Posterior vena cava (tissue), 2 donors: ENCODE data around the gene PDZRN3. TPM values are rescaled to one million over a fixed set of nuclear protein-coding genes. Genes with fewer than 3 reads are reported as not detected.

Source experiments
- DNase-seq: peaks from one replicate; pipeline ENCODE4 v3.0.0-alpha.2; 2020; ENCODE audit warnings: low spot score
- intact Hi-C, 2 donors: fragments of 100-400 bp; cut with DNase I; formaldehyde crosslinking; loops; one replicate each; pipeline versions ENCODE4 v1.14.1 to v1.14.2; 2022 to 2023
- total RNA-seq, 2 donors: library from RNA; stranded (reverse); fragmentation: NEBNext Ultra II Directional; extraction: Animal tissue kit (Norgen Biotek cat#: 25700); gene quantifications; one replicate each; pipeline ENCODE4 v1.2.1, GENCODE V29; 2021
- donor health status: DM: yes; HTN: yes; CAD: no.
- donor health status: DM: yes; HTN: yes; CAD: no.

The PDZRN3 gene
- total RNA-seq, 2 donors from 2014 or later = 59.5 to 71.9 TPM

DNA sequence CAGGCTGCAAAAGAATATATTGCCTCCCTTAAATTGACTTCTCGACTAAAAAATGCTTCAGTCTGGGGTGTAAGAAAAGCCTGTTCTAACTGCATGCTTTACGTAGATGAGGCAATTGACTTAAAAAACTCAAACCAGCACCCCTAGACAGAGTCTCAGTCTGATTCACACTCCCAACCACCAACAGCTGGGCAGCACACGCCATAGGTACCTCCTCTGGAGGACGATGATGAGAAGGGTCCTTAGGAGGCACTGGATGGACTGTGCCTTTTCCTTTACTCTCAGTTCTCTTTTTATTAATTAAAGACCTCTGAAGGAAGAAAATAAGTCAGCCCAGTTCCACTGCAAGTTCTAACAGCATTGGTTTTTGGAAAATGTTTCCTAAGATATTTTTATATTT lies 175.0 kb downstream of the PDZRN3 start:
- intact Hi-C loops = no loop called here
- DNase-seq = no peak

DNA sequence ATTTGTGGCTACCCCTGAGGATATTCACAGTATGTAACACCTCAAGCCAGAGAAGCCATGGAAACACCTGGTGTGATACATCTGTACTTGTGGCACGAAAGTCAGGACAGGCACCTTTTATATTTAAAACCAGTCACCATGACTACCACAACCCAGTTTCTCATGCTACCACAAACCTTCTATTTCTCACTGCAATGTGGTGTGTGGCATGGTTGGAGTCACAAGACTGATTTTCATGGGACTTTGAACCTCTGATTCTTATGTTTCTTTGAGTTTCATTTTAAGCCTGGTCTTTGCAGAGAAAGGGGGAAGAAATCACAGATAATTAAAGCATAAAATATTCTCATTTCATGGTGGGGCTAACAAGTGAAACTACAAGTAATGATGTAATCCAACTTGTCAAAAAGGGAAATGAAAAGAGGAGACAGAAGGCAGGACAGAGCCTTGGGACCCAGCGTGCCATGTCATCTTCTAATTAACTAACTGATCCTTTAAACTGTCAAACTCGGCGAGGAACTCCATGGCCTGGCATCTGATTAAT lies 175.9 kb downstream of the PDZRN3 start:
- intact Hi-C loops = no loop called here
- no peak for DNase-seq

DNA sequence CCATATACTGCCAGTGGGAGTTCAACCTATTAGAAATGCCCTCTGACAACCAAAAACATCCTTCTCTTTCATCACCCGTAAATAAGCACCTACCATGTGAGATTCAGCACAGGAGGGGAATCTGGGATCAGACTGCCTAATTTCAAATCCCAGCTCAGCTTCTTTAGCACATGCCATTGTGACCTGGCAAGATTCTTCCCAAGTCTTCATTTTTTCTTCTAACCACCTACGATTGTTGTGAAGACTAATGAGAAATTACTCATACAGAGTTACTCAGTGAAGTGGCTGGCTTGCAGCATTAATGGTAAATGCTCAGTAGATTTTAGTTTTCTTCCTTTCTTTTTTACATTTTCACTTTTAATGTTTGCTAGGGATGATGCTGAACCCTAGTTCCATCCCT lies 176.7 kb downstream of the PDZRN3 start:
- intact Hi-C loops = no loop called here
- no peak for DNase-seq

DNA sequence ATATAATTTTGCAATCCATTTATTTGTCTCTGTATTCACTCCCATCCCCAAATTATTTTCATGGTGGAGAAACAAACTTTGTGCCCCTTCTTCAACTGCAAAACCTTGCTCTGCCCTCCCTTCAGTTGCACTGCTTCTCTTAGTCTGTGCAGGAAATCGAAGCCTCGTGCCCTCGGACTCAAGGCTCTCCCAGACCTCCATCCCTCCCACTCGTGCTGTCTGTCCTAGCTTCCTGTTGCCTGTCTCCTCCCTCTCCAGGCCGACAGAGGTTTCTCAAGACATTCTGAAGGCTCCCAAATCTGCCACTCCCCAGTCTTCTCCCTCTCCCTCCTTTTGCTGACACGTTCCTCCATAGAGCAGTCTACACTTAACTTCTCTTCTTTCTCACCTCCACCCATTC lies 177.6 kb downstream of the PDZRN3 start:
- intact Hi-C loops = no loop called here
- no peak for DNase-seq

DNA sequence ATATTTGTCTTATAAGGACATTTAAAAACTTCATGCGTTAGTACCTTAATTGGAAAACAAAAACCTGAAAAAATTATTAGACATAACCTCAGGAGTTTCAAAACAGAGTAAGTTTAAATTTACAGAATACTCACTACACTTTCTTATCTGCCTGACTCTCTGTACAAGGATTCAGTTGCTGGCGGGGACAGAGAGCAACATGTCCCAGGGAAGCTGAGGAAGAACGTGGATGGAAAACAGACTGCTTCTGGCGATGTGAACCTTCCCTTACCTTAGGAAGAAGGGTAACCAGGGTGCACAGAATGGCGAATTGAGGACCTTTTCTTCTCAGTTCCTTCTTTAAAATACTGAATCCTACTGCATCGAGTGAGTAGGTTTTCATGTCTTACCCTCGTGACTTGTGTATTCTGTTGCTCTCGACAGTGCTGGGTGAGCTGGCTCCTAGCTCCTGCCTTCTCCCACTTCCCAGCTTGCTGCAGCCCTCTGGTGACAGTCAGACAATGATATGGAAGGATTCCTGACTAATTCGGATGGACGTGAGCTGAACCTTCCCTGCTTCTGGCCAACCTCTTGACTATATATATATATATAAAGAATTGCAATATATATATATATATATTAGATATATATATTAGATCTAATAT lies 178.2 kb downstream of the PDZRN3 start:
- DNase-seq = no peak
- intact Hi-C loops = no loop called here

DNA sequence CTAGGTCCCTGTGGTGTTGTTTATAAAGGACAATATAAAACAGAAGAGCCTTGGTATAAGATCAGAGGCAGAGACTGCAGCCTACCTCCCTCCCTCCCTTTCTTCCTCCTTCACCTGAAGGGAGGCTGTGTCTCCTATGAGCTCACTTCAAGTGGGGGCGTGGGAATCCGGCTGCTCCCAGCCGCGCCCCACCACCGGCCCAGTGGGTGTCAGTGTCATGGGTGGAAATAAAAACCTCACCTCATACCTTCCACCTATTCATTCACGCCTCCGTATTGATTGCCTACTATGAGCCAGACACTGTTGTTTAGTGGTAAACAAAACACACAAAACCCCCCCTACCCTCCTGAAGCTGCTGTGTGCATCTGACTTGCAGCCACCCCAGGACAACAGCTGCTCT lies 181.9 kb downstream of the PDZRN3 start:
- intact Hi-C loops = loop anchor here in 1 of 2 donors (5.0 kb wide), 1 partner anchor 1949 kb away; no protein-coding TSS in a partner anchor

DNA sequence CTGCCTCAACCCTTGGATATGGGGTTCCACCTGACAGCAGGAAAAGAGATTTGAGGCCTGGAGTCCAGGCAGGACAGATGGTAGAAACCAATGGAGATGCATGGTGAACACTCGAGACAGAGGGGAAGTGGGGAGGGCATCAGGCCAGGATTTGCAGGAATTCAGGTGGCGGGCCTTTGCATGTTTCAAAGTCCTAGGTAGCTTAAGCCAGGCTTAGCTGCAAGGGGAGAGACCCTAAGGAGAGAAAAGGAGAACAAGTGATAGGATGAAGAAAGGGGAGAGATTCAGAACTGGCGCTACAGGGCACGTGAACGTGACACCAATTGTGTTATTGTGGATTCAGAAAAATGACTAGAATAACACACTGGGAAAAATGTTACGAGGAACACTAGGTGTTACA lies 182.6 kb downstream of the PDZRN3 start:
- intact Hi-C loops = loop anchor here in 1 of 2 donors (5.0 kb wide), 1 partner anchor 1950 kb away; no protein-coding TSS in a partner anchor
- no peak for DNase-seq

More for the DNA sequence above, 181.9 kb downstream of the PDZRN3 start:
- DNase-seq = no peak

DNA sequence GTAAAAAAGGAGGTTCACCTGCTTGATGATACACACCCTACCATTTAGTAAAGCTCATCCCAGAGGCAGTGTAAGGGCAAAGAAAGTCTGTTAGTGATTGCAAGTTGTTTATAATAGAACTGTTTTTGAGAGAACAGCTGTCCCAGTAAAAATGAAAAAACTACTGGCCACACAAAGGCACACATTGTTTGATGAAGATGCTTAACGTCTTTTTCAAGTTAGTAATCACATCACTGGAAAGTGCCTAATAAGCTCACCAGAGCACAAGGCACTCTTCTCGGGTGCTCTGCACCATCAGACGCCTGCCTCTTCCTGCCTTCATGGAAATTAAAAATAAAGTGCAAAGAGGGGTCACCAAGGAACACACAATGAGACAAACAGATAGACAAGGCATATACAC lies 186.9 kb downstream of the PDZRN3 start:
- intact Hi-C loops = loop anchor here in 1 of 2 donors (5.0 kb wide), 1 partner anchor 1396 kb away; no protein-coding TSS in a partner anchor
- DNase-seq = no peak

DNA sequence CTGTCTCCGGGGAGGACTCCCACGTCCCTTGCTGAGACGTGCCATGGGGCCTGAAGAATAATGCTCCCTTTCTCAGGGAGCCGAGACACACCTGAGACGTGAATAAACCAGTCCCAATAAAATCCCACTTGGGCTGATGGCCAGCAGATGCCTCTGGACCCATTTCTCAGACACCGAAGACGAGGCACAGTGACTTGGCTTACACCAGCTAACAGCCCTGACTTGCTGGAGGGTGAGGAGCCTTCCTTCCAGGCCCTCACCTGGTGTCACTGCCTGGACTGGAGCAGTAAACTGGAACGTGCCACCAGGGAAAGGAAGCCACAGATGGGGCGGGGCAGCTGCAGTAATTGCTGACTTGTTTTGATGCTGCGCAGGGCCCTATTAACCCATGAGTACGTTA lies 189.7 kb downstream of the PDZRN3 start:
- no peak for DNase-seq
- intact Hi-C loops = loop anchor here in 1 of 2 donors (5.0 kb wide), 1 partner anchor 1393 kb away; no protein-coding TSS in a partner anchor

DNA sequence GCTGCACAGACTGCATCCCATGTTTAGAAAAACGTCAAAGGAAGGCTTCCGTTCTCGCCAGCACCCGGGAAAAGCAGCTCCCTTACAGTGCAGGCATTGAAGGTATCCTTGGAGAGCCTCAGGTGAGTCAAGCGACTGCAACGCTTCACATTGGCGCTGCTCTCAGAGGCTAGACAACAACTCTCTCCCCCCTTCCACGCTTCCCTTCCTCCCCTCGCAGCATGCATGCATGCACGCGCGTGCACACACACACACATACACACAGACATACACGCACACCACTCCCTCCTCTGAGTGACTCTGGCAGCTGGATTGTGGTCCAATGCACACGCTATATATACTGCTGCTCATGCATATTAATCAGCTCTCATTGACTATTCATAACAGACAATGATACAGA lies 191.1 kb downstream of the PDZRN3 start:
- DNase-seq = no peak
- intact Hi-C loops = loop anchor here in 1 of 2 donors (5.0 kb wide), 1 partner anchor 331 kb away; no protein-coding TSS in a partner anchor

DNA sequence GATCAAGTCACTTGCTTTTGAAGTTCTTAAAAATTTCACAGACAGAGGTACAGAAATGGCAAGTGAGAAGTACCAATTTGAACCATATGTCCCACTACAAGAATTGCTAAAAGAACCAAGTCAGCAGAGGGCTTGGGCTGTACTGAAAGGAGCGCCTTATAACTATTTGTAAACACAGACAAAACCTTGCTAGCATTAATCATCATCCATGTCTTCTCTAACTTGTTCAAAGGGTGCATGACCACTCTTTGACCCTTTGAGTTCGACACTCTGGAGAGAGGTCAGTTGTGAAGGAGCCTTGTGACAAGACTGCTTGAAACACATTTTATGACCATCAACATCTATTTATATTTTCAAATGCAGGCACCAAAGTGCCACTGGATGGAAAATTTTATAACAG lies 191.7 kb downstream of the PDZRN3 start:
- DNase-seq = no peak
- intact Hi-C loops = loop anchor here in 1 of 2 donors (5.0 kb wide), 1 partner anchor 331 kb away; no protein-coding TSS in a partner anchor

DNA sequence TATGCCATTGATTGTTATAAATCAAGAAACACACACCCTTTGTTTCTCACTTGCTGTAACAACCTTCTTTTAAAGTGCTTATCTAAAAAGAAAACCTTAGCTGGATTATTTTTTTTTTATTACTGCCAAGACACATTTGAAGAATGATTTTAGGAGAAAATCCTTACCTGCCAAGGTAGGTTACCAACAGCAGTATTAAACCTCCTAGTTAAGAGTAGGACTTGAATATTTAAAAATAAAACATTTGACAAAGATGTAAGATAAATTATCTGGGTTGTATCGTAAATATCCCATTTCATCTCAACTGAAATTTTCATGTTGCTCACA lies 192.1 kb downstream of the PDZRN3 start:
- DNase-seq = no peak
- intact Hi-C loops = loop anchor here in 1 of 2 donors (5.0 kb wide), 1 partner anchor 330 kb away; no protein-coding TSS in a partner anchor

DNA sequence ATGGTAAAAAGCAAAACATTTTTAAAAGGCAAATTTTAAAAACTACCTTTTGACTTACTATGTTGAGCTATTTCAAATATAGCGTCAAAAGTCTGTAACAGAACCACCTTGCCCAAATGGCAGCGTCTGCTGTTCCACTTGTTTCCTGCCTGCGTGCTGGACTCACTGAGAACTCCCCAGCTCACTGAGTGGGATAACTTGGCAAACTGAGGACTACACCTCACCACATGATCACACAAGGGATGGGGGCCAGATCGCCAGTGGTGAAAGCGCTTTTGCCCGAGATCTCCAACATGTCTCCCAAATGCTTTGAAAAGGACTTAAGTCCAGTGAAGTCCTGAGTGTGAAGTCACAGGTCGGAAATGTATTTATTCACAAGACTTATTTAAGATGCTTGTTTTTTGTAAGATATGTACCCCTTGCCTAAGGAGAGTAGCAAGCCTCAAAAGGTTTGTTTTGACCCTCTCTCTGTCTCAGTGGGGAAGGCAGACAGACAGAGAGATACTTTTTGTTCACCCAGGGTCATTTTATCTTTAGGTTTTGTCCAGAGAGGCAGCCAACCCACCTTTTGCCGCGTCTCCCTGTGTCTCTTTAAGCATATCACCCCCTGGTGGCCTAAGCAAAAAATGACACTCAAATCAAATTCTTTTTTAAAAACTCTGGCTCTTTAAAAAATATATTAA lies 192.6 kb downstream of the PDZRN3 start:
- DNase-seq = no peak
- intact Hi-C loops = loop anchor here in 1 of 2 donors (5.0 kb wide), 1 partner anchor 330 kb away; no protein-coding TSS in a partner anchor

DNA sequence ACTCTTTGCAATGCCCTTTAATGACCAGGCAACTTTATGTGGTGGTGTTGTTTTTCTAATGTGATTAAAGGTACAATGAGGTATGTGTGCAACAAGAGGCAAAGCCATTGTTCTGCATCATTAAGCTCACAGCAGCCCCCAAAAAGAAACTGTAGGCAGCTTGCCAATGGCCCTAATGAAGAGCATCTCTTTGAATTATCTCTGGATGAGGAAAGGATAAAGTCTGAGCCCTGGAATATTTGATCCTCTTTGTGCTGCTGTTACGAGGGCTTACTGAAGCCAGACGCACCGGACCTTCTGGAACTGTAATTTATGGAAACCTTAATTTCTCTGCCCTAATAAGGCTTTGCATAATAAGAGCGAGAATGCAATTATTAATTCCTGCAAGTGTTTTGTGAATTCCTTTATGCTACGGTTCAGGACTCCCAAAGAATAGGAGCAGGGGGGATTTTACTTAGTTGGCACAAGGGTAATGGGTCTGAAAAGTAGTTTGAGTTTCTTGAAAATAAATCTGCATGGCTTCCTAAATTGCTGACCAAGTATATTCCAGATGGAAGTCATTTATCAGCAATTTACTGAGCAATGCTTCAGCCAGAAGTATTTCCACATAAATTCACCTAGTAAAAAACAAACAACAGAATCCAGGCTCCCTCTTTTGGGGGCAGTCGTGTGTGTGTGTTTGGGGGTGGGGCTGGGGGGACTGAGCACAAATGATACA lies 193.4 kb downstream of the PDZRN3 start:
- intact Hi-C loops = loop anchor here in 1 of 2 donors (5.0 kb wide), 1 partner anchor 329 kb away; no protein-coding TSS in a partner anchor
- DNase-seq = no peak

DNA sequence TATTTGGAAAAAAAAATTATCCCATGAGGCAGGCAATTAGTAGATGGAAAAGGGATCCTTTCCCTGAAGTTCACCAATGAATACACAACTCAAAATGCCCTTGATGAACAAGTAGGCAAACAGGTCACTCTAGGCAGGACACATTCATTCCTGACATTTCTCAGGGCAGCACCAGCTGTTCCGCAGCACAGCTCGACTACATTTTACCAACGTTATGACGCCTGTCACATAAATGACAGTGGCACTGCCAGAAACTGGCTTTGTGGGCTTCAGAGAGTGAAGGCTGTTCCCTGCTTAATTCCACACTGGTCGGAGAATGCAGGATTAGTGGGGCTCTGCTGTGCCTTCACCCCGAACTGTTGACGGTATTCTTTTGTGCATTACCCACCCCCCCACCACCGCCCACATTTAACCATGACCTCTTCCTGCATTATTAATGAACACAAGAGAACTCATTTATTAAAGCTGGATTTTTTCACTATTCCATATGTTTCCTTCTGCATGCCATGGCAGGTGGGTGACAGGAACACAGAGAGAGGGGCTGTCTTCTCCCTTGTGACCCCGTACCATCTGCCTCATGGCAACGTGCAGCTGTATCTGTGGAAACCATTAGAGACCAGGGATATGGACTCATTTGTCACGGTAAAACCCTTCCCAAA lies 197.6 kb downstream of the PDZRN3 start:
- no peak for DNase-seq
- intact Hi-C loops = loop anchor here in 1 of 2 donors (10.0 kb wide), 1 partner anchor 322 kb away; no protein-coding TSS in a partner anchor

DNA sequence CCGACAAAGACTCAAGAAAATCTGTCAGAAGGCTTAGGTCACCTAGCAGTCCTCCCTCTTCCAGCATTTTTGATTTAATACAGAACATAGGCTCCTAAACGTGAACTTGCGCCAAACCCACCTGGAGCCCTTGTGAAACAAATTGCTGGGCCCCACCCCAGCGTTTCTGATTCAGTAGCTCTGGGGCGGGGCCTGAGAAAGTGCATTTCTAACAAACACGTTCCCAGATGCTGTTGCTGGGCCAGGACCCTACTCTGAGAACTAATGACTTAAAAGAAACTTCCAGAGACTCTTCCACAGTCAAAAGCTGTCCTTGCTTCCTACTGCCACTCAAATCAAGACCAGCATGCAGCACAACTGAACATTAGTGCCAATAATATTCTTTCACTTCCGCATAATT lies 198.1 kb downstream of the PDZRN3 start:
- intact Hi-C loops = loop anchor here in 1 of 2 donors (10.0 kb wide), 1 partner anchor 322 kb away; no protein-coding TSS in a partner anchor

DNA sequence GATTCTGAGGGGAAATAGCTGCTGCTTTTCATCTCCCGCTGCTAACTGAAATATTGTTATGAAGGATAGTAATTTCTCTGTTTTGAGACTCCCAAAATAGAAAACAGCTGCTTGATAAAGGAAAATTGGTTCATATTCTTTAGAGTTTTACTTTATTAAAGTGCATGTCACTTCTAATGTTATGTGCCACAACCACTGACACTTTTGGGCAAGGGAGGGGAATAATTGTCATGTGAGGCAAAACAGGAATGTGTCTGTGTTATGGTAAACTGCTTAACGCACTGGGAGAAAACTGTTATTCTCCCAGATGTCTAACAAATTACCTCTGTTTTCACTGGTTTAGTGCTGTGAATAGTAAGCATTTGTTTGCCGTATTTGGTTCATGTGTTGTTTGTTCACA lies 201.6 kb downstream of the PDZRN3 start:
- intact Hi-C loops = loop anchor here in 1 of 2 donors (10.0 kb wide), 1 partner anchor 318 kb away; no protein-coding TSS in a partner anchor

More for the DNA sequence above, 198.1 kb downstream of the PDZRN3 start:
- DNase-seq = no peak

DNA sequence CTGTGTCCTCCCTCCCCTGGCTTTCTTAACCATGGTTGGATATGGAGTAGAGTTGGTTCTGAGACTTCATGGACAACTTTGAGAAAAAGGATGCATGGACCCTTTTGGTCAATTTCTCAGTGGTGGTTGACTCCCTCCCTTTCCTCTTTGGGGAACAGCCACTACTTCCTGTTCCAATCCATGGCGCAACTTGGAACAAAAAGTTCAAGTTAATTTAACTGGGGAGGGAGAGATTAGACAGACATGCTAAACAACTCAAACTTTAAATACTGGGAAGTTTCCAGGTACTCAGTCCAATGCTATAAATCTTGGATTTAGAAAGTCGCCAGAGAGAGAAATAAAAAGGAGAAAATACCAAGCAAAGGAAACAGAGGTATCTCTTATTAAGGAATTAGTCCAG lies 202.2 kb downstream of the PDZRN3 start:
- intact Hi-C loops = loop anchor here in 1 of 2 donors (10.0 kb wide), 1 partner anchor 318 kb away; no protein-coding TSS in a partner anchor
- no peak for DNase-seq

More for the DNA sequence above, 201.6 kb downstream of the PDZRN3 start:
- DNase-seq = no peak

DNA sequence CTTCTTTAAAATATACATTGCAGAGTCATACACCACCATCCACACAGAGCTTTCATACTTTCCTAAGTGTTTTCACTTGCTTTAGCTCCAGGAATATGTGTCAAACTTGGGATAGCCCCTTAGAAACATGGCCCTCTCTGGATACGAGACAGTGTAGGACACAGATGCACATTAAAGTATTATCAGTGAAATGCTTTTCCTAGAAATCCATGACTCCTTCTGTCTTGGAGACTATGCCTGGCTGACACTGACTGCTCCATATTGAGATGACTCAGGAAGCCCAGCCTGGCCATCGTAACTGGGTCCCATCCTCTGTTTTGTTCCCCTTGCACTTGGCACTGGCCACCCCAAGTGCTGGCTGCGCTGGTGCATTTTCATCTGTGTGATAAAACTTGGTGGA lies 204.8 kb downstream of the PDZRN3 start:
- intact Hi-C loops = loop anchor here in 1 of 2 donors (10.0 kb wide), 1 partner anchor 315 kb away; no protein-coding TSS in a partner anchor
- DNase-seq = no peak
